22Rv1 (cell line): ENCODE results near the gene SPSB3.

ENCODE experiments used
- ZFX ChIP-seq: fragments of 450-650 bp; IDR thresholded peaks from 2 replicates; pipeline ENCODE4 v1.6.1; 2017; ENCODE audit warnings: antibody characterized with exemption, borderline replicate concordance
- TF ChIP-seq, protein P1 (sequence below): fragments of 450-650 bp; IDR thresholded peaks from 2 replicates; pipeline ENCODE4 v1.5.1; 2017; ENCODE audit warnings: mild to moderate bottlenecking

DNA sequence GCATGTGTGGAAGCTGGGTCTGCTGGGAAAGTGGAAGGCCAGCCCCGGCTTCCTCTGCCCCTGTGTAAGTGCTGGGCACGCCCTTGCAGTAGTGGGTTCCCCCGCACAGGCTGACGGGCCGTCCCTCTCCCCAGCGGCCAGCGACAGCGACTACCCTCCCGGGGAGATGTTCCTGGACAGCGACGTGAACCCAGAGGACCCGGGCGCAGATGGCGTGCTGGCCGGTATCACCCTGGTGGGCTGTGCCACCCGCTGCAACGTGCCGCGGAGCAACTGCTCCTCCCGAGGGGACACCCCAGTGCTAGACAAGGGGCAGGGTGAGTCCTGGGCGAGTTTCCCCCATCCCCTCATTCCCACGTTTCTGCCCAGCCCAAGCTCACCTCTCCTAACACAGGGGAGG is 16.5 kb downstream of the SPSB3 start:
- TF ChIP-seq, protein P1, sequence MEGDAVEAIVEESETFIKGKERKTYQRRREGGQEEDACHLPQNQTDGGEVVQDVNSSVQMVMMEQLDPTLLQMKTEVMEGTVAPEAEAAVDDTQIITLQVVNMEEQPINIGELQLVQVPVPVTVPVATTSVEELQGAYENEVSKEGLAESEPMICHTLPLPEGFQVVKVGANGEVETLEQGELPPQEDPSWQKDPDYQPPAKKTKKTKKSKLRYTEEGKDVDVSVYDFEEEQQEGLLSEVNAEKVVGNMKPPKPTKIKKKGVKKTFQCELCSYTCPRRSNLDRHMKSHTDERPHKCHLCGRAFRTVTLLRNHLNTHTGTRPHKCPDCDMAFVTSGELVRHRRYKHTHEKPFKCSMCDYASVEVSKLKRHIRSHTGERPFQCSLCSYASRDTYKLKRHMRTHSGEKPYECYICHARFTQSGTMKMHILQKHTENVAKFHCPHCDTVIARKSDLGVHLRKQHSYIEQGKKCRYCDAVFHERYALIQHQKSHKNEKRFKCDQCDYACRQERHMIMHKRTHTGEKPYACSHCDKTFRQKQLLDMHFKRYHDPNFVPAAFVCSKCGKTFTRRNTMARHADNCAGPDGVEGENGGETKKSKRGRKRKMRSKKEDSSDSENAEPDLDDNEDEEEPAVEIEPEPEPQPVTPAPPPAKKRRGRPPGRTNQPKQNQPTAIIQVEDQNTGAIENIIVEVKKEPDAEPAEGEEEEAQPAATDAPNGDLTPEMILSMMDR = no peak
- TF ChIP-seq ZFX = no peak
